ENCODE results near the gene PDCD7. TPM values are rescaled to one million over a fixed set of nuclear protein-coding genes. Genes with fewer than 3 reads are reported as not detected.
"Not testable (repeated sequence)": the region's sequence is repeated elsewhere in the genome, so short reads cannot be mapped to it uniquely, and the experiment has no call there.

PDCD7 gene
- total RNA-seq, 1 donor from 2014 or later, result 22.0 TPM

GRCh38 chr15:65074946-65075345 is 58.7 kb downstream of the PDCD7 start:
- DNase-seq (ENCODE audit: low spot score), result not testable (repeated sequence)

GRCh38 chr15:65072617-65073016 is 61.0 kb downstream of the PDCD7 start:
- no peak for DNase-seq (ENCODE audit: low spot score)

- no peak for DNase-seq (ENCODE audit: low spot score)
Measured at GRCh38 chr15:65072027-65072426, 61.6 kb downstream of the PDCD7 start.

GRCh38 chr15:65071381-65071811 is 62.2 kb downstream of the PDCD7 start:
- DNase-seq (ENCODE audit: low spot score), result no peak

GRCh38 chr15:65069779-65070546 is 63.6 kb downstream of the PDCD7 start:
- DNase-seq (ENCODE audit: low spot score), result no peak

- DNase-seq (ENCODE audit: low spot score), result peak; percentile 67
Measured at GRCh38 chr15:65069179-65069578, 64.4 kb downstream of the PDCD7 start.

GRCh38 chr15:65068403-65068788 is 65.2 kb downstream of the PDCD7 start:
- DNase-seq (ENCODE audit: low spot score), result no peak

GRCh38 chr15:65067645-65068402 is 65.8 kb downstream of the PDCD7 start, which contains the start of gene RASL12:
Gene RASL12 (minus strand): TSS chr15:65067991. CDS start chr15:65067835, 156 bp downstream.
- DNase-seq (ENCODE audit: low spot score), result no peak

Other genes starting within 250 kb of the PDCD7 start
- gene ANKDD1A, start 221.9 kb downstream of the PDCD7 start, total RNA-seq, result 3.5 TPM
- gene SPG21, start 143.9 kb downstream of the PDCD7 start, total RNA-seq, result 76.1 TPM
- 13.2 TPM for gene MTFMT, start 104.2 kb downstream of the PDCD7 start, total RNA-seq
- 0.37 TPM for gene SLC51B, start 88.4 kb downstream of the PDCD7 start, total RNA-seq
- 17.5 TPM for gene RASL12, start 65.8 kb downstream of the PDCD7 start, total RNA-seq
- gene KBTBD13, start 57.1 kb downstream of the PDCD7 start, total RNA-seq, result not detected
- 5.6 TPM for gene UBAP1L, start 18.6 kb downstream of the PDCD7 start, total RNA-seq
- gene CLPX, start 51.5 kb upstream of the PDCD7 start, total RNA-seq, result 47.2 TPM
- 19.2 TPM for gene CILP, start 77.7 kb upstream of the PDCD7 start, total RNA-seq
- 12.4 TPM for gene PARP16, start 153.1 kb upstream of the PDCD7 start, total RNA-seq
- not detected for gene RNU5A-1, start 162.2 kb upstream of the PDCD7 start, total RNA-seq
- gene RNU5B-1, start 170.9 kb upstream of the PDCD7 start, total RNA-seq, result 18.4 TPM
- 0.69 TPM for gene IGDCC3, start 244.2 kb upstream of the PDCD7 start, total RNA-seq